ENCODE data around the gene DKK1. TPM values are rescaled to one million over a fixed set of nuclear protein-coding genes. Genes with fewer than 3 reads are reported as not detected.

DKK1 gene
- total RNA-seq, 1 donor from 2014 or later: 6.1 TPM

DNA sequence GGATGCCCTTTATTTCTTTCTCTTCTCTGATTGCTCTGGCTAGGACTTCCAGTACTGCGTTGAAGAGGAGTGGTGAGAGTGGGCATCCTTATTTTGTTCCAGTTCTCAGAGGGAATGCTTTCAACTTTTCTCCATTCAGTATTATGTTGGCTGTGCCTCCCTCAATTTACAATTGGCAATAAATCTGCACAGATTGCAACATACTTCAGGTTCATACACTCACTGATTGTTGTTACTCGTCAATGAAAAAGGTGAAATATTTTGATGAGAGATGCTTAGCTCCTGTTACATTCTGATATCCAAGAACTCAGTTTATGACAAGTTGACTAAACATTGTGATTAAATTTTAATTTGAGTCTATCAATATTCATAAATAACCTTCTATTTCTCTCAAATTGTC lies 37.9 kb upstream of the DKK1 start:
- TF ChIP-seq, protein P1, sequence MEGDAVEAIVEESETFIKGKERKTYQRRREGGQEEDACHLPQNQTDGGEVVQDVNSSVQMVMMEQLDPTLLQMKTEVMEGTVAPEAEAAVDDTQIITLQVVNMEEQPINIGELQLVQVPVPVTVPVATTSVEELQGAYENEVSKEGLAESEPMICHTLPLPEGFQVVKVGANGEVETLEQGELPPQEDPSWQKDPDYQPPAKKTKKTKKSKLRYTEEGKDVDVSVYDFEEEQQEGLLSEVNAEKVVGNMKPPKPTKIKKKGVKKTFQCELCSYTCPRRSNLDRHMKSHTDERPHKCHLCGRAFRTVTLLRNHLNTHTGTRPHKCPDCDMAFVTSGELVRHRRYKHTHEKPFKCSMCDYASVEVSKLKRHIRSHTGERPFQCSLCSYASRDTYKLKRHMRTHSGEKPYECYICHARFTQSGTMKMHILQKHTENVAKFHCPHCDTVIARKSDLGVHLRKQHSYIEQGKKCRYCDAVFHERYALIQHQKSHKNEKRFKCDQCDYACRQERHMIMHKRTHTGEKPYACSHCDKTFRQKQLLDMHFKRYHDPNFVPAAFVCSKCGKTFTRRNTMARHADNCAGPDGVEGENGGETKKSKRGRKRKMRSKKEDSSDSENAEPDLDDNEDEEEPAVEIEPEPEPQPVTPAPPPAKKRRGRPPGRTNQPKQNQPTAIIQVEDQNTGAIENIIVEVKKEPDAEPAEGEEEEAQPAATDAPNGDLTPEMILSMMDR (IDR thresholded peaks at IDR 0.05; ENCODE audit: insufficient read depth, low read length, poor library complexity, severe bottlenecking): no peak
- Histone ChIP-seq H3K4me3 (ENCODE audit: low read depth, low read length) (no peak overlapping the region), H3K36me3 (ENCODE audit: control insufficient read depth, insufficient read depth, low read length) (no peaks in the 10 kb centered on the region), H3K27me3 (ENCODE audit: control insufficient read depth, insufficient read depth, low read length) (no peaks in the 10 kb centered on the region)
- no peak for DNase-seq (ENCODE audit: low read depth)

DNA sequence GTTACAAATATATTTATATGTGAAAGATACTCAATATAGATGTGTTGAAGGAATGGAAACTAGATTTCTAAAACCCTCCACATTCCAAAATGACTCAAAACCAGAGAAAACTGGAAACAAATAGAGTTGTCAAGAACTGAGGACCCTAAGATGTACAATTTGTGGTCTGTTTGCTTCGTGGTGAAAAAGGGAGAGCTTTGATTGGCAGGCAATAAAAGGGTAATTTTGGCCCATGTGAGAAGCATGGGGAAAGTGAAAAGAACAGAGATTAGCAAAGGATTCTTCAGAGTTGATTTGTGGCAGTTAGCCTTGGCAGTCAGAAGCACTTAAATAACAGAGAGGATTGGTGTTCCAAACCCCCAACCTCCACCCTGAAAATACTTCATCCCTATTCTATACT lies 37.1 kb upstream of the DKK1 start:
- H3K4me3 ChIP-seq (ENCODE audit: low read depth, low read length): no peak overlapping the region
- no peak for DNase-seq (ENCODE audit: low read depth)
- TF ChIP-seq, protein P1 (IDR thresholded peaks at IDR 0.05; ENCODE audit: insufficient read depth, low read length, poor library complexity, severe bottlenecking): no peak

DNA sequence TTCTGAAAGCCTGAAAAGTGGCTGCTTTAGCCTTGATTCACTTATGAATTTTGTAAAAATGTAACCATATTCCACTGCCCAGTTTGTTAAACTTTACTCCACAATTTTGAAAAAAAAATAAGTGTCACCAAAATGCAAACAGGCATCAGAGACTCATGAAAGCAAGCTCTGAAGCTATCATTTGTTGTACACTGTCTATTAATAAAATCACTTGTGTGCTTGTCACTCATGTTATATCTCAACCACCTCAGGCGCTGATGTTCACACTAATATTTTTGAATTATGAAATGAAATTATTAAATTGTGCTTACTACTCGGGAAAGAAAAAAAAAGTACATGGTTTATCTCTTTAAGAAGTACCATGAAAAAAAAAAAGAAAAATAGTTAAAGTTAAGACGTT lies 34.5 kb upstream of the DKK1 start:
- Histone ChIP-seq H3K36me3 (ENCODE audit: control insufficient read depth, insufficient read depth, low read length) (no peaks in the 10 kb centered on the region), H3K4me3 (ENCODE audit: low read depth, low read length) (no peak overlapping the region), H3K27me3 (ENCODE audit: control insufficient read depth, insufficient read depth, low read length) (no peaks in the 10 kb centered on the region)
- TF ChIP-seq, protein P1 (IDR thresholded peaks at IDR 0.05; ENCODE audit: insufficient read depth, low read length, poor library complexity, severe bottlenecking): no peak
- DNase-seq (ENCODE audit: low read depth): no peak

More for the DNA sequence above, 37.1 kb upstream of the DKK1 start:
- H3K36me3 ChIP-seq (ENCODE audit: control insufficient read depth, insufficient read depth, low read length): no peaks in the 10 kb centered on the region
- no peaks in the 10 kb centered on the region for H3K27me3 ChIP-seq (ENCODE audit: control insufficient read depth, insufficient read depth, low read length)

DNA sequence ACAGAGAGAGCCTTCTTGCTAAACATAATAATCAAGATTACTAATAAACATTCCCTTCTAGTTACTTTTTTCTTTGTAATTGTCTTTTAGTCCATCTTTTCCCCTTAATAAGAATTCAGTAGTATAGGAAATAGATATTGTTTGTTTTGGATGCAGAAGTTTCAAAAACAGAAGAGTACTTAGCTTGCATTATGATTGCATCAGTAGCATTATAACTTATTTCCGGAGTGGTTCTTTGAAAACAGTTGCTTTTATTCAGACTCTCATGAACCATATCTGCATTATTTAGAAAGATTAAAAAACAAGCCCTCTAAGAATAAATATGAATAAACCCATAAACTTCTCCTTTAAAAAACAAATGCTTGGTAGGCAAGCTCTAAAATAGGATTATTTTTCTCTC lies 34.0 kb upstream of the DKK1 start:
- H3K36me3 ChIP-seq (ENCODE audit: control insufficient read depth, insufficient read depth, low read length): no peaks in the 10 kb centered on the region
- H3K27me3 ChIP-seq (ENCODE audit: control insufficient read depth, insufficient read depth, low read length): no peaks in the 10 kb centered on the region
- DNase-seq (ENCODE audit: low read depth): no peak
- TF ChIP-seq, protein P1 (IDR thresholded peaks at IDR 0.05; ENCODE audit: insufficient read depth, low read length, poor library complexity, severe bottlenecking): no peak
- H3K4me3 ChIP-seq (ENCODE audit: low read depth, low read length): no peak overlapping the region

DNA sequence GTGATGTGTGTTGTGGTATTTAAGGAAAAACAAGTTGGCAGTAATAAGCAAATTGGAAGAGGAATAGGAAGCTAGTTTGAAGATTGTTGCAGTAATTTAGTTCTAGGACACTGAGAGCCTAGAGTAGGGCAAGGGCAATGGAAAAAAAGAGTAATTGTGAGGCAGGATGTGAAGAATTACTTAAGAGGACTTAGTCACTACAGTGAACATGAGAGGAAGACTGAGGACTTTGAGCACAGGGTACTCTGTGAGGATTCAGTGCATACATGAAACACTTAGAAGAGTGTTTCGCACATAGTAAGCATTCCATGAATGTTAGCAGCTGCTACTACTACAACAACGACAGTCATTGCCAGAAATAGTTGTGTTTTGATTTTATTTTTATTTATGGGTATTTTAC lies 30.9 kb upstream of the DKK1 start:
- no peak for DNase-seq (ENCODE audit: low read depth)
- TF ChIP-seq, protein P1 (IDR thresholded peaks at IDR 0.05; ENCODE audit: insufficient read depth, low read length, poor library complexity, severe bottlenecking): no peak

DNA sequence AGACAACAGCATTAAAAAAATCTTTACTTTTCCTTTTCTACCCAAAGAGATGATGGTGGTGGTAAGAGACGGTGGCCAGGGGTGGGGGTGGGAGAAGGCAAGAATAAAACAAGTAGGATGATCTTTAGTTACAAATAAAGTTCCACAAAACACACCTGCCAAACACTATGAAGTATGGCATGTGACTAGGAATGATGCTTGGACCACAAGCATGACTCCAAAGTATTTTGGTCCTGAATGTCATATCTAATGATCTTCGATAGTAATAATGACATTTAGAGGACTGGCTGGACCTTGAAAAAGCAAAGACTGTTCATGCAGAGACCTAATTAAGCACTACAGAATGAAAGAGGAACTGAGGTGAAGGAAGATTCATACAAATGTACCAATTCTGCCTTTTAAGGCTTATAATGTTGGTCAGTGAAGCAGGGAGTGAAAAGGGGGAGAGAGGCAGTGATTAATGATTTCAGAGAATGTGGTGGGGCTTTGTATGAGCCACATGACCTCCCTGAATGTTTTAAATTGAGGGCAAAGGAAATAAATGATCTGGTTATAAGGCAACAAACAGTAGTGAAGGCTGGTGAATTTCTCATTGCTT lies 29.6 kb upstream of the DKK1 start:
- no peaks in the 10 kb centered on the region for H3K27me3 ChIP-seq (ENCODE audit: control insufficient read depth, insufficient read depth, low read length)
- TF ChIP-seq, protein P1 (IDR thresholded peaks at IDR 0.05; ENCODE audit: insufficient read depth, low read length, poor library complexity, severe bottlenecking): no peak
- no peaks in the 10 kb centered on the region for H3K36me3 ChIP-seq (ENCODE audit: control insufficient read depth, insufficient read depth, low read length)
- no peak overlapping the region for H3K4me3 ChIP-seq (ENCODE audit: low read depth, low read length)
- DNase-seq (ENCODE audit: low read depth): peak; percentile 12

More for the DNA sequence above, 30.9 kb upstream of the DKK1 start:
- Histone ChIP-seq H3K4me3 (ENCODE audit: low read depth, low read length) (no peak overlapping the region), H3K27me3 (ENCODE audit: control insufficient read depth, insufficient read depth, low read length) (no peaks in the 10 kb centered on the region), H3K36me3 (ENCODE audit: control insufficient read depth, insufficient read depth, low read length) (no peaks in the 10 kb centered on the region)
